Measurements from ENCODE around the gene TAGLN.

Gene TAGLN

DNA sequence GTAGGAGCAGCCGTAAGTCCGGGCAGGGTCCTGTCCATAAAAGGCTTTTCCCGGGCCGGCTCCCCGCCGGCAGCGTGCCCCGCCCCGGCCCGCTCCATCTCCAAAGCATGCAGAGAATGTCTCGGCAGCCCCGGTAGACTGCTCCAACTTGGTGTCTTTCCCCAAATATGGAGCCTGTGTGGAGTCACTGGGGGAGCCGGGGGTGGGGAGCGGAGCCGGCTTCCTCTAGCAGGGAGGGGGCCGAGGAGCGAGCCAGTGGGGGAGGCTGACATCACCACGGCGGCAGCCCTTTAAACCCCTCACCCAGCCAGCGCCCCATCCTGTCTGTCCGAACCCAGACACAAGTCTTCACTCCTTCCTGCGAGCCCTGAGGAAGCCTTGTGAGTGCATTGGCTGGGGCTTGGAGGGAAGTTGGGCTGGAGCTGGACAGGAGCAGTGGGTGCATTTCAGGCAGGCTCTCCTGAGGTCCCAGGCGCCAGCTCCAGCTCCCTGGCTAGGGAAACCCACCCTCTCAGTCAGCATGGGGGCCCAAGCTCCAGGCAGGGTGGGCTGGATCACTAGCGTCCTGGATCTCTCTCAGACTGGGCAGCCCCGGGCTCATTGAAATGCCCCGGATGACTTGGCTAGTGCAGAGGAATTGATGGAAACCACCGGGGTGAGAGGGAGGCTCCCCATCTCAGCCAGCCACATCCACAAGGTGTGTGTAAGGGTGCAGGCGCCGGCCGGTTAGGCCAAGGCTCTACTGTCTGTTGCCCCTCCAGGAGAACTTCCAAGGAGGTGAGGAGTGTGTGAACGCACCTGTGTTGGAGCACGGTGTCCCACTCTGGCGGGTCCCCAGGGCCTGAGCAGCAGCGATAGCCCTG, at the start of gene TAGLN:
TAGLN (plus strand) TSS at position 318 of the 863 bp plus-strand sequence. CDS start 3,644 bp downstream, outside the sequence.
- DNase-seq (ENCODE audit: low read depth): no peak

DNA sequence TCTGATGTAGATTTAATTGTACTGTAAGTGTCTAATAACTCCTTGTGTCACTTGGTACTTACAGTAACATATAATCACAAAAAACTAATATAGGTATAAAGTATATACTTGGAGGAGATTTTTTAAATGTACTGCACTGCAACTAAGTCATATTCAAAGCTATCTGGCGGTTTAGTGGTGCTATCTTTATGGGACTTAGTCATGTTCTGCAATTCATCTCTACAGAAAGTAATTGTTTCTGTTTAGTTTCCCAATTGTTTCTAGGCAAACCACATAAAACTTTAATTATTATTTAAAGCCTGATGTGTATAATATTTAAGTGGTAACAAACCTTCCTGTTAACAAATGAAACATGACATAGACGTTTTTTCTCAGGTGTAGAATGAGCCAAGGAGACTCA, 47.1 kb upstream of the TAGLN start:
- DNase-seq (ENCODE audit: low read depth): no peak

DNA sequence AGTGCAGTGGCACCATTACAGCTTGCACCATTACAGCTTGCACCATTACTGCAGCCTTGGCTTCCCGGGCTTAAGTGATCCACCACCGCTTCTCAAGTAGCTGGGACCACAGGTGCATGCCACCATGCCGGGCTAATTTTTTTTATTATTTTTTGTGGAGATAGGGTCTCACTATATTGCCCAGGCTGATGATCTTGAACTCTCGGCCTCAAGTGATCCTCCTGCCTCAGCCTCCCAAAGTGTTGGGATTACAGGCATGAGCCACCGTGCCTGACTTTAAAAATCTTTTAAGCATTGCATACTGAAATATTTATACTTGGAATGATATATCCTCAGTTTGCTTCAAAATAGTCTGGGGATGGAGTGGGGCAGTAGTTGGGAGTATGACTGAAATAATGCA, 44.7 kb upstream of the TAGLN start:
- DNase-seq (ENCODE audit: low read depth): no peak

DNA sequence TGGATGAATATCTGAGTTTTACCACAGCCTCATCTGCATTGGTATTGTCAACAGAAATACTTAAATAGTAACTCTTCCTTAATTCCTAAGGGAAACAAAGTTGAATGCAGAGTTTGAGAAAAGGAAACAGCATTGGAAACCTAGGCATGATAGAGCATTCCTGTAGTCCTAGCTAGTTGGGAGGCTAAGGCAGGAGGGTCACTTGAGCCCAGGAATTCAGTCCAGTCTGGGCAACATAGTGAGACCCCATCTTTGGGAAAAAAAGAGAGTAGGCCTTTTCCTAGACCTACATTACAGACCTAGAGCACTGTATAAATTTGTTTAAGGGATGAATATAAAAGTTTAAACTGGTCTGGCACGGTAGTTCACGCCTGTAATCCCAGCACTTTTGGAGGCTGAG, 41.7 kb upstream of the TAGLN start:
- no peak for DNase-seq (ENCODE audit: low read depth)

DNA sequence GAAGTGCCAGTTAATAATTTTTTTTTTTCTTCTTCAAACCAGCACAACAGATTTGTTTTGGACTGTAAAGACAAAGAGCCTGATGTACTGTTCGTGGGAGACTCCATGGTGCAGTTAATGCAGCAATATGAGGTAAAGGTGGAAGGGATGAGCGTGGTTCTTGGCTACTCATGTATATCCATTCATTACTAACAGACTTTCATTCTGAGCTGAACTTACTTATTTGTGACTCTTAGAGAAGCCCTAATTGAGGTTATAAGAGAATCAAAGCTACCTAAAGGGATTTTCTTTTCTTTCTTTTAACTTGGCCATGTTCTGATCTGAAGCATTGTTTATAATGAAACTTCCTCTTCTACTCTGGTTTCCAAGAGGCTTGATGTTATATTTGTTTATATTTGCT, 39.3 kb upstream of the TAGLN start:
- DNase-seq (ENCODE audit: low read depth): no peak

DNA sequence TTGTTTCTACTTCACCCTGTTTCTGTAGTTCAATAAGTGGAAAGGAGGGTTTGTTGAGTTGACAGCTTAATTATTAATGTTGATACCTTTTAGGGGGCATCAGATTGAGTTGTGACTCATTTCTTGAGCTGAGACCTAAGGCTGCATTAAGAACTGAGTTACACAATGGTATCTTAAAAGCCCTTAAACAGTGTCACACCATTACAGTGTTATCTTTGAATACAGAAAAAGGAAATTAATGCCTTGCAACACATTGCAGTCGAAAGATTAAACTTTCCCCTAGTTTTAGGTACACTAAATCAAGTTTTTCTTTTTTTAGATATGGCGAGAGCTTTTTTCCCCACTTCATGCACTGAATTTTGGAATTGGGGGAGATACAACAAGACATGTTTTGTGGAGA, 38.3 kb upstream of the TAGLN start:
- no peak for DNase-seq (ENCODE audit: low read depth)

DNA sequence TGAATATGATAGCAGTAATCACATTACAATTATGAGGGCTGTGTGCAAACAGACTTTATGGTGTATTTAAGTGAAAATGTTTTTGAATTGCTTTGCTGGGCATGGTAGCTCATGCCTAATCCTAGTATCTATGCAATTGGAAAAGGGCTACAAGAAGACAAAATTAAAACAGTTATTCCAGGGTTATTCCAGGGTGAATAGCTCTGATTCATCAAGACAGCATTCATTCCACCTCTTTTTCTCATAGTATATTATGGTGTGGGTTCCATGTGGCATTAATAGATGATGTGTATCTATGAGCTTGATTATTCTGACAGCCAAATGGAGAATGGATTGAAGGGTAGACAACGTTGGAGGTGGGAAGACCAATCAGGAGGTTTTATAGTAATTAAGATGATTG, 32.7 kb upstream of the TAGLN start:
- no peak for DNase-seq (ENCODE audit: low read depth)

DNA sequence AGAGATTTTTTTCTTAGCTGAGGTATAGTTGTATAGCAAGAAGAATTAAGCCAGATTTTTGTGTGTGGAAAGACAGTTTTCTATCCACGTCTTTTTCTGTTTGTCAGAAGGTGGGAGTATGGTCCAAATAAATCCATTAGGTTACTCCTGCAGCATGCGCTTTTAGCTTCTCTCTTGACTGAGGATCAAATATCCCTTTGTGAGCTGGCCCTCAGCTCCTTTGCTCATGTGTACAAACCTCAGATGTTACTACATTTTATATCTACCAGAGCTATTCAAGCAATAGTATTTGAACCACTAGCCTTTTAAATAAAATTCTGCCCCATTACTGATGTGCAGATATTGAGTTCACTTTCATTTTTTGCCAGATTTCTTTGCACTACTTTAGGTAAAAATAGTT, 29.4 kb upstream of the TAGLN start:
- no peak for DNase-seq (ENCODE audit: low read depth)

DNA sequence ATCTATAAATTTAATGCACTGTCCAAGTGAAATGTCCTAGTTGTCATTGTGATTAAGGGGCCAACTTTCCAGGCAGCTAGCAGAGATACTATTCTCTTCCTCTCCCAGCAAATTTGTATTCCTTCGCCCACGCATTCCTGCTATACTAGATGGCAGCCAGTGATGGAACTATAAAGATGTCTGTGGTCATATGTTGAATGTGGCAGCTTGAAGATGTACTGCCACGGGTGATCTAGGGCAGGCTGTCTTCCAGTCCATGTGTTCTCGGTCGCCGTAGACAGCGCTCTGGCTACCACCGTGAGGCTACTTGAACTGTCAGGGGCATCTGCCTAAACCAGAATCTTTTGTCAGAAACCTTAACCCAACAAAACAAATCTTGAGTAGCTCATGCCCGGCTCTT, 29.0 kb upstream of the TAGLN start:
- no peak for DNase-seq (ENCODE audit: low read depth)

DNA sequence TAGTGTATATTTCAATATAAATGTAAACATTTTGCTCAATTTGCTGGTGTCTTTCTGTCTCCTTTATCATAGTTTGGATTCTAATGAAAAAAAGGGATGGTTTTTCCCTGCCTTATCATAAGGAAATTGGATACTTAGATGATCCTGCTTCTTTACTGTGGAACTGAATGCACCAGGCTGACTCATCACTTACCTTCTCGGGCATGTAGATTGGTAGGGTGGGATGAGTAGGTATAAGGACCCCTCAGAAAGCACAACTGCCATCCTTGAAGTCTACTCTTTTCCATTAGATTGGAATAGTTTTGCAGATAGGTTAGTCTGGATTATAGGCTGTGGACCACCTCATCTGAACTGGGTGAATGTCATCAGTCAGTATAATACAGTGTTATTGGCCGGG, 28.2 kb upstream of the TAGLN start:
- no peak for DNase-seq (ENCODE audit: low read depth)

DNA sequence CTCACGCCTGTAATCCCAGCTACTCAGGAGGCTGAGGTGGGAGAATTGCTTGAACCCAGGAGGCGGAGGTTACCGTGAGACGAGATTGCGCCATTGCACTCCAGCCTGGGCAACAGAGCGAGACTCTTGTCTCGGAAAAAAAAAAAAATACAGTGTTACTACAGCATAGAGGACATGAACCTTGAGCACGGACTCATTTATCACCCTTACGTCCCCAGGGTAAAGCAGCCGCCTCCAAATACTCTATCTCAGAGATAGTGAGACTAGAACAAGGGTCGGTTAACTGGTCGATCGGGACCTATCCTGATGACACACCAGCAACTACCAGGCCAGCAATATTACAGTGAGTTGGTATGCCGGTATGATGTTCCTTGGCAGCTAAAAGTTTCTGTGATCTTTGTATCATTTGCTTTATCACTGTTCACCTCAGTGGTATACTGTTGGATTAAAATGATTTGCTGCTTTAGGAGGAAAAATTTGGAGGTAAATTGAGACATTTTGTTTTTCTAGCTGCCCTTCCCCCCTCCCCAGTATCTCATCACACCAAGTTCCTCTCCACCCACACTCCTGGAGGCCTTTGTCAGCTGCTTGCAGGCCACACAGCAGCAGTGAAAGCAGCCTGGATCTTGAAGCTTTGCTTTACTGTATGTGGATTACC, 27.6 kb upstream of the TAGLN start:
- DNase-seq (ENCODE audit: low read depth): no peak

DNA sequence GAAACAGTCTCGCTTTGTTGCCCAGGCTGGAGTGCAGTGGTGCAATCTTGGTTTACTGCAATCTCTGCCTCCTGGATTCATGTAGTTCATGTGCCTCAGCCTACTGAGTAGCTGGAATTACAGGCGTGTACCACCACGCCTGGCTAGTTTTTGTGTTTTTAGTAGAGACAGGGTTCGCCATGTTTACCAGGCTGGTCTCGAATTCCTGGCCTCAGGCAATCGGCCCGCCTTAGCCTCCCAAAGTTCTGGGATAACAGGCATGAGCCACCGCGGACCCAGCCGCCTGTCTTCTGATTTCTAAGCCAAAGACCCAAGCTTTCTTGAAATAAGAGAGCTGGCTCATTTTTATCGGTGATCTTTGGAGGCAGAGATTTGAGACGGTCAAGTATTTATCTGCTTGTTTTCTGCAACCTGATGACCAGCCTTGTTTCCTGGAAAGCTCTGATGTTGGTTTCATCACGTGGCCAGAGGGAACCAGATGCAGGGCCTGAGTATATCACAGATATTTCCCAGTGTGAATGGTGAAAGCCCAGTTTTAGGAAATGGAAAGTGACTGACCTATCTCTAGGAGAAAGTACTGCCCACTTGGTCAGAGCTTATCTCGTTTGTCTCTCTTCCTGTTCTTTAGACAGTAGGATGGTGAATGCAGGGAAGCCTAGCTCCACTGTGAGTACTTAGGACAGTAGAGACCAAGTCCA, 26.3 kb upstream of the TAGLN start:
- no peak for DNase-seq (ENCODE audit: low read depth)

DNA sequence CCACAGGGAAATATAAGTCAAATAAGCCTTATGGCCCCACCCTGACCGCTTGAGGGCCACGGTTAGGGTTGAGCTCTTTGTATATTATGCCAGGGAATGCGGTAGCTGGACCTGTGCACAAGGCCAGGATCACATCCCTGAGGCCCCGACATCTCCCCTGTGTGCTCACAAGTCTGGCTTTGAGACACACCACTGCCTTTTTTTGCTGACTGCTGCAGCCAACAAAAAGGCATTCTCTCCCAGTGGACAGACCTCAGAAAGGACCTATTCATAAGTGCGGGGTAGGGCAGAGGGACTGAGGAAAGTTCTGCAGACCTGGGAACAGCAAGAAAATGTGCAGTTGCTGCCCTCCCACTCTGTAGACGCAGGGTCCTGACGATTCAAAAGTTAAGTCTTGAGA, 24.1 kb upstream of the TAGLN start:
- no peak for DNase-seq (ENCODE audit: low read depth)

DNA sequence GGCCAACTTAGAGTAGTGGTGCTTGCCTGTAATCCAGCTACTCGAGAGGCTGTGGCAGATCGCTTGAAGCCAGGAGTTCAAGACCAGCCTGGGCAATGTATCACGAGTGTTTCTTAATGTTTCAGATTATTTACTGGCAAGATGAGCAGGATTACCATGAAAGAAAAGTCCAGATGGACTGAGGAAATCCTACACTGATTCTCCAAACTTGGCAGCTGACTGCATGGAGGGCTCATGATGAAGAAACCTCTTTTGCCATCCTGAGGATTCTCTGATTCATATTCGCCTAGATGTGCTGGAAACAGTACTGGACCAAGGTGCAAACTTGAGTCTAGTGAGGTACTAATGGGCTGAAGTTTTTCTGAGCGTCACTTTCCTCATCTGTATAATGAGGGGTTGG, 23.4 kb upstream of the TAGLN start:
- DNase-seq (ENCODE audit: low read depth): no peak

DNA sequence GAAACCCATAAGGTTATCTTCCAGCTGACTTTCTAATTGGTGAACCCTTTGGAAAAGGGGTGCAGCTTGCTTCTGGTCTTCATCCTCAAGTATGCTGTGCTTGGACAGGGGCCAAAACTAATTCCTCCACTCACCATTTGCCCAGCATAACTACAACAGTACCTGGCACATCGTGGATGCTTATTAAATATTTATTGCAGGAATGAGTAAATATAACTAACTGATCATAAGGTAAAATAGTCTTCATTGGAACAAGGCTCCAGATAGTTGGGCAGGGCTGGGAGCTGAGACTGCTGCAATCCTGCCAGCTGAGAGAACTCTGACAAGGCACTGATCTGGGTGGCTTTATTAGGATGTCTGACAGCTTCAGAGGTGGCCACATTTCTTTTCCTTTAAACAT, 23.0 kb upstream of the TAGLN start:
- DNase-seq (ENCODE audit: low read depth): no peak

DNA sequence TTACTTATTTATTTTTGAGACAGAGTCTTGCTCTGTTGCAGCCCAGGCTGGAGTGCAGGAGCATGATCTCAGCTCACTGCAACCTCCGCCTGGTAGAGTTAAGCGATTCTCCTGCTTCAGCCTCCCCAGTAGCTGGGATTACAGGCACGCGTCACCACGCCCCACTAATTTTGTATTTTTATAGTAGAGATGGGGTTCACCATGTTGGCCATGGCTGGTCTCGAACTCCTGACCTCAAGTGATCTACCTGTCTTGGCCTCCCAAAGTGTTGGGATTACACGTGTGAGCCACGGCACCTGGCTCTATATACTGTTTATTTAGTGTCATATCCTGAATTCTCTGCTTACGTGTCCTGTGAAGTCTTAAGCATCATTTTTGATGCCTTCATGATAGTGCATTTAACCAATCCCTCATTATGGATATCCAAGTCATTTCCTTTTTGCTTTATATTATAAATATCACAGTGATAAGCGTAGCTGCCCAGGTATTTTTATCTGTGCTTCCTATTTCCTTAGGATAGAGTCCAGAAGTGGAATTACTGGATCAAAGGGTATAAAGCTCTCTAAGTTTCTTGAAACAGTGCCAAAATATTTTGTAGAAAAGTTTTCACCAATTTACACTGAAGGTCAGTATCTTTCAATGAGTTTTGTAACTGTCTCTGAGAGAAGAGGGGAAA, 21.5 kb upstream of the TAGLN start:
- no peak for DNase-seq (ENCODE audit: low read depth)

DNA sequence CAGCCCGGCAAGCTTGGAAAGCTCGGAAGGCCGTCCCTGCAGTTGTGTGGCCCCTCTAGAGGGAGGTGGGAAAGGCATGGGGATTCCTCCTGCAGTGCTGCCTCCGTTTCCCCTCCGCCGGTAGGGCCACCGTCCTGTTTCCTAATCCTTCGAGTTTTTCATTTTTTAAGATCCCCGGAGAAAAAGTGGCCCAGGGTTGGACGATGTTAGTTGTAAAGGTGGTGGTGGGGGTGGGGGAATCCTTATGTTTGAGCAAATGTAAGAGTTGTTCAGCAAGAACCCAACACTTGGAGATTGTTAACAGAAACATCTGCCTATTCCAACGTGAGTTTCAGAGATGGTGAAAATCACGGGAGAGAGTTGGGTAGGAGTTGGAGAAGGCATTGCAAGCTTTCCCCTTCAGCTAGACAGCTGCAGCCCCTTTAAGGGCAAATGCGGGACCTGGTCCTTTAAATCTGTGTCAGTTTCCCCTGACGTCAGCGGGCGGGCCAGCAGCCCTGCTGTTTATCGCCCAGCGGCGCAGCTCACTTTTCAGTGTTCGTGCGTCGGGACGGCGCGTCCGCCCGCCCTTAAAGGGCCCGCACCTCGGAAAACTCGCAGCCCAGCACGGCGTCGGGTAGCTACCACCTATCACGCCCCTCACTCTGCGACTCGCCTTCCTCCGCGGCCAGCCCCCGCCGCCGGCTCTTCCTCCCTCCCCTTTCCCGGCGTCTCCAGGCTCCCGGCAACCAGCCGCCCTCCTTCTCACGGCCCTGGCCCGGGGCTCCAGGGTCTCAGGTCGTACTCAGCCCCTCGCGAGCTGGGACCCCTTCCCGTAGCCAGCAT, 20.7 kb upstream of the TAGLN start, which contains the start of gene SIDT2:
SIDT2 (plus strand) TSS at position 534 of the 825 bp plus-strand sequence. CDS start 521 bp downstream, outside the sequence.
- DNase-seq (ENCODE audit: low read depth): peak; percentile 74

DNA sequence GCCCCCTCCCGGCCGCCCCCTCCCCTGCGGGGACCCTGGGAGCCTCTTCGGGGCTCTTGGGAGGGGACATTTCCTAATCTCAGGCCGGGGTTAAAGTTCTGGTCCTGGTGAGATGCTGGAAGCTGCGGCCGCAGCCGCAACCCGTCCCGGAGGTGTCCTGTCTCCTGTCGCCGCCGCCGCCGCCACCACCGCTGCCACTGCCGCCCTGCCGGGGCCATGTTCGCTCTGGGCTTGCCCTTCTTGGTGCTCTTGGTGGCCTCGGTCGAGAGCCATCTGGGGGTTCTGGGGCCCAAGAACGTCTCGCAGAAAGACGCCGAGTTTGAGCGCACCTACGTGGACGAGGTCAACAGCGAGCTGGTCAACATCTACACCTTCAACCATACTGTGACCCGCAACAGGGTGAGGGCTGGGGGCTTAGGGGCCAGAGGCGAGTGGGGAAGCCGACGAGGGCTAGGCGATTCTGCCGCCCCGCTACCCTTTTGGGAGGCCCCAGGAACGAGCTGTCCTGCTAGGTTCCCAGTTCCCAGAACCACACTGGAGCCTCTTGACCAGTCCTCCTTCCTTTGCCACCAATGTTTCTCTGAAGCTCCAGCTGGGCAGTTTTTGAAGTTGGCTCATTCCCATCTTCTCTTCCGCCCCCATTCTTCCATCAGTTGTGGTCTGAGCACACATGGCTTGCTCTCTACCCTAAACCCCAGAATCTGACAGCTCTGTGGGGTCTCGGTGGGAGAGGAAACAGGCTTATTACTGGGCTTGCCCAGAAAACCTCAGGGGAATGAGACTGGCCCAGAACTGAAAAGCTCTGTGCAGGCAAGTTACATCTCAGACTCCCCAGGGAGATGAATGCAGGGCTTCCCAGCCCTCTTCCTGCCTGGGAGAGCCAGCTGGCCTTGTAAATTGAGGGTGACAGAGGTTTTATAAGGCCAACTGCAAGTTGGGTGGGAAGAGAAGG, 19.8 kb upstream of the TAGLN start:
- DNase-seq (ENCODE audit: low read depth): peak; percentile 9

DNA sequence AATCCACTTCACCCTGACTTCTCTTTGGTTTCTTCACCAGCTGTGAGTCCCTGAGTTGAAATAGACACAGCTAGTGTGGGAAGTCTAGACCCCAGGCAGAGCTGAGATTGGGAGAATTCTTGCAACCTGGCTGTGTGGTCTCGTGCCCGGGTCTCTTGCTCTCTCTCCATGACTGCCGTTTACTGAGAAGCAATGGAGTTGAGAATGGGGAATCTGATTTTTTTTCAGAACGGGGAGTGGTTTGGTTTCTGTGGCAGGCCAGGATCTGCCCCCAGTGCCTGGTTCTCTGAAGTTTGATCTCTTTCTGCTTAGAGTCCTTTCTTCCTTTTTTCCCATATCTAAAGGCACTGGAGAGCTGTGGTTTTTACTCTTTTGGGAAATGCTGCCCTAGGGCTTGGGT, 19.1 kb upstream of the TAGLN start:
- no peak for DNase-seq (ENCODE audit: low read depth)
